ENCODE measurements around the gene CREBL2. TPM values are rescaled to one million over a fixed set of nuclear protein-coding genes. Genes with fewer than 3 reads are reported as not detected.
"Not testable (repeated sequence)": the region's sequence is repeated elsewhere in the genome, so short reads cannot be mapped to it uniquely, and the experiment has no call there.

CREBL2 gene
- polyA plus RNA-seq, 3 donors, result 31.0 to 36.1 (median 35.2) TPM

DNA sequence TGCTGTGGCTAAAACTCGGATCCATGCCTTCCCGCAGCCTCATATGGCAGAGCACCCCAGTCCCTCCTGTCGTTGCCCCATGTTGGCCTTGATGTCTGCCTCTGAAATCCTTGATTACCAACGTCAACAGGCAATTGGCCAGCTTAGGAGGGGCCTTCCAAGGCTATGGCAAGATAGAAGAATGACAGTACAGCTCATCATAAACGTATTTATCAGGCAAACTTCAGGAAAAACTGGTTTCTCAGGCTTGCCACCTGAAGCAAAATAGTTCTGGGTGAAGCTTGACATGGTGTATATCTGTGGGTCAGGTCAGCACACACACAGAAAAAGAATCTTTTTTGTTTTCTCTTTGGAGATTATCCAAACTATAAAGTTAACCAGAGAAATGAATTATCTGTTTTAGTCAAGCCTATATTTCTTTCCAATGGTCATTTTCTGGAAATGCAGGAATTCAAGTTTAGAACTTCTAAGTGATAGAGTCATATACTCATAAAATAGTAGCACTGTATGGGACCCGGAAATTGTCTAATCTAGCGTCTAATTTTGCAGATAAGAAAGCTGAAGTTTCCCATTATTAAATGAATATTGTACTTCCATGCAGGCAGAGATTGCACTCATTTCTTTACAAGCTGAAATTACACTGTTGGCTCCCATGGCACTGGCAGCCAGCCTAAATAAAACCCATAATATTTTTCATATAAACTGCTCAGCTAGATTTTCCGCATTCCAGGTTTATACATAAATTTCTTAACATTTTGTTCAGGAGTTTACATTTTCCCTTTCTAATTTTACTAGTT, 24.6 kb upstream of the CREBL2 start:
- no peak for DNase-seq (ENCODE audit: extremely low read depth in 1 of 11, low read depth in 9 of 11, low spot score in 4 of 11)

DNA sequence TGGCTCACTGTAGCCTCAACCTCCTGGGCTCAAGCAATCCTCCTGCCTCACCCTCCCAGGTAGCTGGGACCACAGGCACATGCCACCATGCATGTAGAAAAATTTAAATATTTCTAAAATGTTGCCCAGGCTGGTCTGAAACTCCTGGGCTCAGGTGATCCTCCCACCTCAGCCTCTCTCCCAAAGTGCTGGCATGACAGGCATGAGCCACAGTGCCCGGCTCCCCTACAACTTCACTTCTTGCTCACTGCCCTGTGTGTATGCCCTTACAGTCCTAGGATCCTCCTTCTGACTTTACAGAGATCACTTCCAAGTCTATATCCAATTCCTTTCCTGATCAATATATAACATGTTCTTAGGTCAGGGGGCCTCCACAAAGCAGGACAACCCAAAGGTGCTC, 23.8 kb upstream of the CREBL2 start:
- DNase-seq (ENCODE audit: extremely low read depth in 1 of 11, low read depth in 9 of 11, low spot score in 4 of 11), result no peak

DNA sequence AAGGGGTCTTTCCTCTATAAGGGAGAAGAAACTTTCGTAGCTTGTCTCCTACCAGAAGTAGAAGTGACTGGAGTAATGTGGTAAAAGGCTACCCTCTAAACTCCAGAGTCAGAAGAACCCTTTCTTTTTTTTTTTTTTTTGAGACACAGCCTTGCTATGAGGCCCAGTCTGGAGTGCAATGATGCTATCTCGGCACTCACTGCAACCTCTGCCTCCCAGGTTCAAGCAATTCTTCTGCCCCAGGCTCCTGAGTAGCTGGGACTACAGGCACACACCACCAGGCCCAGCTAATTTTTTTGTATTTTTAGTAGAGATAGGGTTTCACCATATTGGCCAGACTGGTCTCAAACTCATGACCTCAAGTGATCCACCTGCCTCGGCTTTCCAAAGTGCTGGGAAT, 23.2 kb upstream of the CREBL2 start:
- not testable (repeated sequence) for DNase-seq (ENCODE audit: extremely low read depth in 1 of 11, low read depth in 9 of 11, low spot score in 4 of 11)

DNA sequence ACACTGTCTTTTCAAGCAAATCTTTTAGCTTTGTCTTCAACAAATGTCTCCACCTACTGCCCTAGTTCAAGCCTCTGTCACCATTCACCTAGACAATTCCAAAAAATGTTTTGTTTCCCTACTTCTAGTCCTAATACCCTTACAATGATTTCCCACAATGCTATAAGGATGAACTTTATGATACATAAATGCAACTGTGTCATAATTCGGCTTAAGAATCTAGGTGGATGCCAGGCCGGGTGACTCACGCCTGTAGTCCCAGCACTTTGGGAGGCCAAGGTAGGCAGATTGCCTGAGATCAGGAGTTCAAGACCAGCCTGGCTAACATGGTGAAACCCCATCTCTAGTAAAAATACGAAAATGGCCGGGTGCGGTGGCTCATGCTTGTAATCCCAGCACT, 20.7 kb upstream of the CREBL2 start:
- no peak for DNase-seq (ENCODE audit: extremely low read depth in 1 of 11, low read depth in 9 of 11, low spot score in 4 of 11)

DNA sequence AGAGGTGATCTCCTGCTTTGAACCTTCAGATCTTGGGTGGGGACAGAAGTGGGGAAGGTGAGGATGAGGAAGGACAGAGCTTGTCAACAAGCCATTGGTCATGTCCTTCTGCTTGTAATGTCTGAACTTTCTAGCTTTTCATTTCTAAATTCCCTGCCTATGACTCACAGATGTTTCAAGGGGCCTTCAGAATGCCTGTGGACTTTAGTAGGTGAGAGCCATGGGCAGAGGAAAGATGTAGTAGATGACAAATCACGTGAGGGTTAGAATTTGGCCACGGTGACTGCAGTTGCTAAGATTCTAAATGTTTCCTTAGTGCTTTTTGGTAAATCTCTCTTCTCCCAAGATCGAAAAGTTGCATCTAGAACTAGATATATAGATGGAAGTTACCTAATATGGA, 18.7 kb upstream of the CREBL2 start:
- no peak for DNase-seq (ENCODE audit: extremely low read depth in 1 of 11, low read depth in 9 of 11, low spot score in 4 of 11)

DNA sequence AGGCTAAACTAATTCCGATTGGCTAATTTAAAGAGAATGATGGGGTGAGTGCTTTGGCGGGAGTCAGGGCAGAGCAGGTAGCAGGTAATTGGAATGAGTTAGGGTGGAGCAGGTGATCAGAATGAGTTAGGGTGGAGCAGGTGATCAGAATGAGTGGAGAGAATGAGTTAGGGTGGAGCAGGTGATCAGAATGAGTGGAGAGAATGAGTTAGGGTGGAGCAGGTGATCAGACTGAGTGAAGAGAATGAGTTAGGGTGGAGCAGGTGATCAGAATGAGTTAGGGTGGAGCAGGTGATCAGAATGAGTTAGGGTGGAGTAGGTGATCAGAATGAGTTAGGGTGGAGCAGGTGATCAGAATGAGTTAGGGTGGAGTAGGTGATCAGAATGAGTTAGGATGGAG, 15.7 kb upstream of the CREBL2 start:
- DNase-seq (ENCODE audit: extremely low read depth in 1 of 11, low read depth in 9 of 11, low spot score in 4 of 11), result not testable (repeated sequence)

DNA sequence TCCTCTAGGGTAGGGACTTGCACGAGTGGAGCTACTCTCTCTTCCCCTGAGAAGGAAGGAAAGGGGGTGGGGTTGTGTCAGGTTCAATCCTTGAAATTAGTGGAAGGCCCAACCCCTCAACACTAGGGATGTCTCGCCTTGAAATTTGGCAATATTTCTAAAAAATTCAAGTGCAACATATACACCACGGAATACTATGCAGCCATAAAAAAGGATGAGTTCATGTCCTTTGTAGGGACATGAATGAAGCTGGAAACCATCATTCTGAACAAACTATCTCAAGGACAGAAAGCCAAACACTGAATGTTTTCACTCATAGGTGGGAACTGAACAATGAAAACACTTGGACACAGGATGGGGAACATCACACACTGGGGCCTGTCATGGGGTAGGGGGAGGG, 15.1 kb upstream of the CREBL2 start:
- DNase-seq (ENCODE audit: extremely low read depth in 1 of 11, low read depth in 9 of 11, low spot score in 4 of 11), result not testable (repeated sequence)

DNA sequence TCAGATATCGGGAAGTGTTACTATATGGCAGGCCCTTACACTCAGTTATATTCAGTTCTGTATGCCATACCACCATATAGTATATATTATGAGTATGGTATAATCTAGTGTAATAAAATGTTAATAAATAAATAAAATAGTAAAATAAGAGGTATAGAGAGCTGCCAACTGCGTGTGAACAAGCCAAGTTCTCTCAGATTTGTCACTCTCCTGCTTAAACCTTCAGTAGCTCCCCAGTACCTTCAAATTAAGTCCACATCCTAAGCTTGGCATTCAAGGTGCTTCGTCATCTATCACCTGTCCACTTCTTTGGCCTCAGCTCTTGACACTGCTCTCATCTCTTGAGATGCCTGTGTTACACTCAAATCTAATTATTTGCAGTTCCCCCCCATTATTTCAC, 12.8 kb upstream of the CREBL2 start:
- DNase-seq (ENCODE audit: extremely low read depth in 1 of 11, low read depth in 9 of 11, low spot score in 4 of 11), result no peak

DNA sequence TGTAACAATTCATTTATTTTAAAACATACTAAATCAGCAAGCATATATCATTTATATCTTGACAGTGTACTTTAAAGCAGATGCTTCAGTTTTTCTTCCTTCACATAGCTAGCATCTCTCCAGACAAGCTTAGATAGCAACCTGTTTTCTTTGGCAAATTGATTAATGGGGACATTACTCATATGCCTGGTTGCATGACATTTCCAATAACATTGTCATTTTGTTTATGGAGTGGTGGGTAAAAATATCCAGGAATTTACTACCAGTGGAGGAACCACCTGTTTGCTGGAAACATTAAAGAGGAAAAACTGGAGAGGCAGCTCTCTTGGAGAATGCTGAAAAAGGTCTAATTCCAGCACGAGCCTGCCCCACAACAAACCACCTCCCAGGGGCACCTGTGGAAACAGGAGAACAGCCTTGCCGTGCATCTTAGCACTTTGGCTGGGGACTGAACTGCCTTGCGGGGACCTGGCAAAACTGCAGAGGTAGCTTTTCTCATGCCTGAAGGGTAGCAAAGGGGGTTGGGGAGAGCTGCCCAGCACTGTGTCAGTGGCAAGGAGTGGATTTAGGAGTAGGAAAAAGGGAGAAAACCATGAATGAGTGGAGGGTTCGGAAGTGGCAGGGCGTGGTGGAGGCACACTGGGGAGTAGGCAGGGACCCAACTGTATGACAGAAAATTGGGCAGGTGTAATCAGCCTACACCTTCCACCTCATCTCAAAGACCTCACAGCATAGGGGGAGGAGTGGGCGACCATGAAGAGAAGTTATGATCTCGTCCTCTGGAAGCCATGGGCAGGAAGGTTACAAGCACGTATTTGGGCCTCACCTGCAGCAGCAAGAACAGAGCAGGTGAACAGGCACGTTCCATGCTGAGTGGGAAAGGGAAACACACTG, 11.7 kb upstream of the CREBL2 start:
- no peak for DNase-seq (ENCODE audit: extremely low read depth in 1 of 11, low read depth in 9 of 11, low spot score in 4 of 11)

DNA sequence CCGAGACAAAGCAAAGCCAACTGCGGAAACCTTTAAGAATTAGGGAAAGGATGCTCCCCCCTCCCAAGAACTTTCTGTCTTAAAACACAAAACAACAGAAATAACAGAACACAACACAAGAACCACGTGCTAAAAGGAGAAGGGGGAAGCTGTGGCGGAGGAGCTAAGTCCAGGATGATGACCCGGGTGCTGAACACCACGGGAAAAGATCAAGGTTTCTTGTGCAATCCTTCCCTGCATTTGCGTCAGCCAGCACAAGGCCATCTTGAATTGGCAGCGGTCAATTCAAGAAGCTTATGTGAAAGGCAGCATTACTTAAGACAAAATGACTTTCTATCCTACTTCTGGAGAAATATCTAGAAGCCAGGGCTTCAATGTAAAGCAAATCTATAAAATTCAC, 11.0 kb upstream of the CREBL2 start:
- no peak for DNase-seq (ENCODE audit: extremely low read depth in 1 of 11, low read depth in 9 of 11, low spot score in 4 of 11)

DNA sequence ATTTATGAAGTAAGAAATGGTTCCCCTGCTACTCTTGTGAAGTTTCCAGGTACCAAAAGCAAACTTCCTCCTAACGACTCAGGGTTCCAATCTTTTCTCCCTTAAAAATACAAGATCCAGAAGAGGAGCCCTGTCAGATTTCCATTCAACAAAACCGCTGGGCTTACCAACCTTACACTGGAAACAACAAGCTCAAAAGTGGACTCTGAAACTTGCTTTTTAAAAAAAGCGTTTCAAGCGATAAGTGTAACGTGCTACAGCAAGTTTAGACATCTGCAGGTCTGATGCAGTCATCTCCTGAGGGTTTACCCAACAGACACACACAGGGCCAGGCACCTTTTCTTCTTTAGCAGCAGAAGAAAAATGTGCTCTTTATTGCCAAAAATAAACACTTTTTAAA, 6.9 kb upstream of the CREBL2 start:
- no peak for DNase-seq (ENCODE audit: extremely low read depth in 1 of 11, low read depth in 9 of 11, low spot score in 4 of 11)

DNA sequence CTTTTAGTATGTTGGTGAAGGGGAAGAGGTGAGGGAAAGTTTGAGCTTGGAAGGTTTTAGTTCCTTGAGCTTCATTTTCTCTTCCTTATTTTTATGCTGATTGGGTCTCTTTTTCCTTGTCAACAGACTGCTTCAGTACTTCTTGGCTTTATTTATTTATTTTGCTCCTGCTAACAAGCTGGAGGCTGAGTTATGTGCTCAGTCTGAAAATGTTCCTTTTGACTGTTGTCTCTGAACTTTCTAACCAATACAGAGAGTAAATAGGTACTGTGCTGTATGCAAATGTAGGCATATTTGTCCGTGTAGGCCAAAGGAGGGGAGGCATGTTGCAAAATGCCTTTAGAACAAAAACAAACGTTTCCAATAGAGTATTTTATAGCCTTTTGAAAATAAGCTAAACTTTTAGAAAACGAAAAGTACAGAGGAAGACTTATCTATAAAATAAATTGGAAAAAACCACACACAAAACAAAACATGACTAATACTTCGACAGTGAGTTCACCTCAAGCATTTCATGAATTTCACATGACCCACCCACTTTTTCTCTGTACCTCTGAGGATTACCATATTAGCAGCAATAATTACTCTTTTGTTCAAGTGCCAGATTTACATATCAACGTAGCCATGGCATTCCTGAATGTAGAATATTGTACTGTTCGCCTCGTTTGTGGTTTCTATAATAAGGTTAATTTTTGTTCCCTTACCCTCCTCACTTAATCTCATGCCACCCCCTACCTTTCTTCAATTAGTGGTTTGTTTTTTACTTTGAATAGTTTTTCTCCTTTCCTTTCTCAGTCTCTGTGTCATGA, 4.7 kb upstream of the CREBL2 start:
- DNase-seq (ENCODE audit: extremely low read depth in 1 of 11, low read depth in 9 of 11, low spot score in 4 of 11), result no peak

DNA sequence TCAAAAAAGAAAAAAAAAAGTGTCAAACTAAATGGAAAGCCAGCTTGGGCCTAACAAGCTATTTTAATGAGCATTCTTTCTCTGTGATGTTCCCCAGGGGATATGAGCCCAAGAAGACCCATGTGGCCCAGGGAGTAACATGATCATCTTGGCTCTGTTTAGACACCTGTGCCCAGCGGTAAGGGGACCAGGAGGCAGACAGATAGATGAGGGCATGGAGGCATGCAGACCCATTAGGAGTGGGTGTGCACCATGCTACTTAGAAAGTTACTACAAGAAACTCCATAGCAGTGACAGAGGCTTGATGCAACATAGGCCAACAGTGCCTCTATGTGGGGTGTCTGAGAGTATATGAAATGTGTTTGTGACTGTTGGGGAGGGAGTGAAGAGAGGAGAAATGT, 3.1 kb upstream of the CREBL2 start:
- peak in 1 of 11 donors; percentile 24 for DNase-seq (ENCODE audit: extremely low read depth in 1 of 11, low read depth in 9 of 11, low spot score in 4 of 11)

DNA sequence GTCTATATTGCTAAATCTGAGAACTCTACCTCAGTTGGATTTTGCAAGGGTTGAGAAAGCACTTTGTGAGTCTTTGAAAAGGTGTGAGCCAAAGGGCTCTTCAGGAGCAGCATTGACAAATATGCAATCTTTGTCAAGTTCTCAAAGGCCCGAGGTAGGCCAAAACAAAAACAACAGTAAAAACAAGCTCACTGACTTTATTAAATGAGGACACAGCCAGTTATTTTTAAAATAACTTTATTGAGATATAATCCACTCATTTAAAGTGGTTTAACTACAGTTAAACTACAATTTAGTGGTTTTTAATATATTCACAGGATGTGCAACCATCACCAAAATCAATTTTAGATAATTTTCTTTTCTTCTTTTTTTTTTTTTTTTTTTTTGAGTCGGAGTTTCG, 2.0 kb upstream of the CREBL2 start:
- DNase-seq (ENCODE audit: extremely low read depth in 1 of 11, low read depth in 9 of 11, low spot score in 4 of 11), result no peak

DNA sequence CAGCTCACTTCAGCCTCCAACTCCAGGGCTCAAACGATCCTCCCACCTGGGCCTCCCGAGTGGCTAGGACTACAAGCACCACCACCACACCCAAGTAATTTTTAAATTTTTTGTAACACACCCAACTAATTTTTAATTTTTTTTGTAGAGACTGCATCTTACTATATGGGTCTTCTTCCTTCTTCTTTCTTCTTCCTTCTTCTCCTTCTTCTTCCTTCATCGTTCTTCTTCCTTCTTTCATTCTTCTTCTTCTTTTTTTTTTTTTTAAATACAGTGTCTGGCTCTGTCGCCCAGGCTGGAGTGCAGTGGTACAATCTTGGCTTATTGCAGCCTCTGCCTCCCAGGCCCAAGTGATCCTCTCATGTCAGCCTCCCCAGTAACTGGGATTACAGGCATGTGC, 965 bp upstream of the CREBL2 start:
- no peak for DNase-seq (ENCODE audit: extremely low read depth in 1 of 11, low read depth in 9 of 11, low spot score in 4 of 11)

DNA sequence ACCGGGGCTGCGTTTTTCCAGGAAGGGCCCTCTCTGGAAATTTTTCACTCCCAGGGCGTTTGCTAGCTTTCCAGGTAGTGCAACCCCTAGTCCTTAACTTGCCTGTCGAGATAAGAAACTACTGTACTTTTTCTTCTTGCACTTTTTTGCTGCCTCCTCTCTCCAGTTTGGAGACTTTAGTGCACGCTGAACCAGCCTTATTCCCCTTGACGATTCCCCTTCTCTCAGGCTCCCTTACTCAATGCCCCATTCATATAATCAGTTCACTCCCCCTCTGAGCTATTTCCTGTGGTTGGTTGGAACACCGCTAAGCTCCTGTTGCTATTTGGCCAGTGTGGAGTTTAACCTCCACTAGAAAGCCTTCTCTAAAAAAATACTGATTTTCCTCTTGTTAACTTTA, 682 bp downstream of the CREBL2 start:
- peak in 7 of 11 donors; percentile 13 to 37 (median 27) for DNase-seq (ENCODE audit: extremely low read depth in 1 of 11, low read depth in 9 of 11, low spot score in 4 of 11)

DNA sequence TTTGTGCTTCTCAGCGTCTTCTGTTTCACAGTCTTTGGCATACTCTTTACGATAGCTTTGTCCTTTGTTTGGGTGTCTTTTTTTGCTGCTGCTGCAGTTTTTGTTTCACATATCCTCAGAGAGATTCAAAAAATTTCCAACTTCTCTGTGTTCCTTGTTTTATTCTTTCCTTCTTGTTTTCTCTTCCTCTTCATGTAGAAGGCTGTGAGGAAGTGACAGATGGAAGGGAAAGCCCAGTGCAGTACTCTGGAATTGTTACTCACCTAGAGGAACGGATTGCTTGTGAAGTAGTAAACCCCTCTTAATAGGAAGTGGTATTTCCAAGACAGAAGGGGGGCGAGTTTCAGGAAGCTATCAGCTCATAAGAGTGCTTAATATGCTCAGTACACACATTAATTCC, 1.7 kb downstream of the CREBL2 start:
- DNase-seq (ENCODE audit: extremely low read depth in 1 of 11, low read depth in 9 of 11, low spot score in 4 of 11), result no peak

DNA sequence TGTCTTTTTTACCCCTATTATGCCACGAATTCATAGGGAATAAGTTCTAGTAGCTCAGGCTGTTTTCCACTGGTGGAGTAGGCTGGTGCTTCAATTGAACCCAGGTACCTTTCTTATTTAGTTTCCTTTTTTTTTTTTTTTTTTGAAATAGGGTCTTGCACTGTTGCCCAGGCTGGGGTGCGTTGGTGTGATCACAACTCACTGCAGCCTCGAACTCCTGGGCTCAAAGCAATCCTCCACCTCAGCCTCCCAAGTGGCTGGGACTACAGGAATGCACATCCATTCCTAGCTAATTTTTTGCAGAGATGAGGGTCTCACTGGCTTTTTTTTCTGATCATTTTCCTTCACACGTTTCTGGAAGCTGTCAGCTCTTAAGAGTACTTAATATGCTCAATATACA, 2.7 kb downstream of the CREBL2 start:
- no peak for DNase-seq (ENCODE audit: extremely low read depth in 1 of 11, low read depth in 9 of 11, low spot score in 4 of 11)

DNA sequence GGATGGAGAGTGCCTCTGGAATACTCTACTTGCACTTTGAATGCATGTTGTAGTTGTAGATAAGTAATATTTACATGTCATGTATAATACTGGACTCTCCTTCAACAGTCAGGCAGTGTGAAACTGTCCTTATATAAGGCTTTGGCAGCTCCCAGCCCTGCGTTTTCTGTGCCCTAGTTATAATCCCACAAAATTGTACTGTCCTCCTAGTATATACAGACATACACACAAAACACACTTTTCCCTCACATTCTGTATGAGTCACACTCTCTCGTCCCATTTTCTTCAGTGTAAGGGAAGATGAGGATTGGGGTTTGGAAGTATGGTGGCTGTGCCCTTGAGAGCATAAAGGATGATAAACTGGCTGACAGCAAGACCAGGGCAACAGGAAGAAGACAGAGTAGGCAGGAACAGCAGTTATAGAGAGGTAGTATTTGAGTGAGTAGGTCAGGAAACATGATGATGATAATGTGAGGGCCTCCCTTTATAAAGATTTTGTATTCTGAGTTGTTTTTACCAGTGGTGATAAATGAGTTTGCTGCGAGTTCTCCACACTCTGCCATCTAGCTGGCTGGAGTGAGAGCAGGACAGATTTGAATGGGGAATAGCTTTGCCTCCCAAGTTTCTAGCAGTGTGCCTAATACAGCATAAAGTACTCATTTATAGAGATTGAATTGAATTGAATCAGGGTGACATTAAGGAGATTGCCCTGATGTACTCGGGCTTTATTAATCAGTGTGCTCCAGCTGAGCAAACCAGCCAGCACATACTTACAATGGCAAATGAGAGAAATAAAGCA, 5.0 kb downstream of the CREBL2 start:
- no peak for DNase-seq (ENCODE audit: extremely low read depth in 1 of 11, low read depth in 9 of 11, low spot score in 4 of 11)
